SU-DHL-6 (cell line): ENCODE measurements around the gene PI16.

Source experiments
- H2AFZ ChIP-seq: fragments of 200-600 bp; sonication (generic); 2 replicates; pipeline ENCODE4 v1.6.1; 2014; ENCODE audit warnings: low read depth, mild to moderate bottlenecking, moderate library complexity, mixed read lengths, antibody characterized with exemption, low read length; ENCODE audit not compliant: severe bottlenecking
- H3F3A ChIP-seq: fragments of 200-600 bp; shearing (Covaris generic); 2 replicates; pipeline ENCODE4 v1.6.0; 2016; ENCODE audit warnings: antibody characterized with exemption, mild to moderate bottlenecking; ENCODE audit not compliant: insufficient read depth
- H3K27ac ChIP-seq: fragments of 200-600 bp; sonication (generic); 2 replicates; pipeline ENCODE4 v1.5.1; 2016; ENCODE audit warnings: low read depth, mild to moderate bottlenecking, low read length, moderate library complexity, mixed read lengths
- H3K27me3 ChIP-seq: fragments of 200-600 bp; sonication (generic), shearing (Covaris generic); 2 replicates; pipeline ENCODE4 v1.6.0; 2014; ENCODE audit warnings: mild to moderate bottlenecking, low read length
- H3K36me3 ChIP-seq: fragments of 200-600 bp; sonication (generic); 2 replicates; pipeline ENCODE4 v1.6.1; 2014; ENCODE audit warnings: mild to moderate bottlenecking, low read length, mixed read lengths
- H3K4me2 ChIP-seq: fragments of 300-600, 200-600 bp; shearing (Covaris generic), sonication (generic); 2 replicates; pipeline ENCODE4 v1.6.0; 2014; ENCODE audit warnings: low read length, low read depth, mild to moderate bottlenecking; ENCODE audit not compliant: poor library complexity, severe bottlenecking
- H3K4me3 ChIP-seq: fragments of 200-600 bp; sonication (generic); 2 replicates; pipeline ENCODE4 v1.5.1; 2014; ENCODE audit warnings: antibody characterized with exemption, low read length, mild to moderate bottlenecking, mixed read lengths; ENCODE audit not compliant: insufficient read depth, poor library complexity, severe bottlenecking
- H3K79me2 ChIP-seq: fragments of 200-600 bp; sonication (generic); 2 replicates; pipeline ENCODE4 v1.6.1; 2014; ENCODE audit warnings: mild to moderate bottlenecking, low read length, moderate library complexity; ENCODE audit not compliant: insufficient read depth
- H3K9ac ChIP-seq: fragments of 200-600 bp; sonication (generic); 2 replicates; pipeline ENCODE4 v1.7.0; 2014; ENCODE audit warnings: mild to moderate bottlenecking, low read length
- H3K9me2 ChIP-seq: fragments of 200-600 bp; sonication (generic); replicated peaks from 2 replicates; pipeline ENCODE4 v1.6.1; 2014; ENCODE audit warnings: low read length; ENCODE audit not compliant: insufficient read depth
- H3K9me3 ChIP-seq: fragments of 200-600 bp; sonication (generic); 2 replicates; pipeline ENCODE4 v1.6.1; 2014; ENCODE audit warnings: low read length, mixed read lengths; ENCODE audit not compliant: insufficient read depth
- H4K20me1 ChIP-seq: fragments of 200-600 bp; sonication (generic); 2 replicates; pipeline ENCODE4 v1.6.1; 2014; ENCODE audit warnings: low read depth, mild to moderate bottlenecking, antibody characterized with exemption, low read length, moderate library complexity, mixed read lengths
- EZH2phosphoT487 ChIP-seq: fragments of 200-600 bp; sonication (generic), shearing (Covaris generic); conservative IDR thresholded peaks from 2 replicates; pipeline ENCODE4 v1.6.1; 2018; ENCODE audit warnings: mild to moderate bottlenecking, antibody characterized with exemption, low read length, moderate library complexity, mixed read lengths
- TF ChIP-seq, protein P1 (sequence below): fragments of 200-600 bp; sonication (generic); IDR thresholded peaks from one replicate; pipeline ENCODE4 v1.5.1; 2017; ENCODE audit warnings: antibody characterized with exemption, mild to moderate bottlenecking, low read length, moderate library complexity; ENCODE audit not compliant: insufficient read depth, poor library complexity, severe bottlenecking

The PI16 gene

DNA sequence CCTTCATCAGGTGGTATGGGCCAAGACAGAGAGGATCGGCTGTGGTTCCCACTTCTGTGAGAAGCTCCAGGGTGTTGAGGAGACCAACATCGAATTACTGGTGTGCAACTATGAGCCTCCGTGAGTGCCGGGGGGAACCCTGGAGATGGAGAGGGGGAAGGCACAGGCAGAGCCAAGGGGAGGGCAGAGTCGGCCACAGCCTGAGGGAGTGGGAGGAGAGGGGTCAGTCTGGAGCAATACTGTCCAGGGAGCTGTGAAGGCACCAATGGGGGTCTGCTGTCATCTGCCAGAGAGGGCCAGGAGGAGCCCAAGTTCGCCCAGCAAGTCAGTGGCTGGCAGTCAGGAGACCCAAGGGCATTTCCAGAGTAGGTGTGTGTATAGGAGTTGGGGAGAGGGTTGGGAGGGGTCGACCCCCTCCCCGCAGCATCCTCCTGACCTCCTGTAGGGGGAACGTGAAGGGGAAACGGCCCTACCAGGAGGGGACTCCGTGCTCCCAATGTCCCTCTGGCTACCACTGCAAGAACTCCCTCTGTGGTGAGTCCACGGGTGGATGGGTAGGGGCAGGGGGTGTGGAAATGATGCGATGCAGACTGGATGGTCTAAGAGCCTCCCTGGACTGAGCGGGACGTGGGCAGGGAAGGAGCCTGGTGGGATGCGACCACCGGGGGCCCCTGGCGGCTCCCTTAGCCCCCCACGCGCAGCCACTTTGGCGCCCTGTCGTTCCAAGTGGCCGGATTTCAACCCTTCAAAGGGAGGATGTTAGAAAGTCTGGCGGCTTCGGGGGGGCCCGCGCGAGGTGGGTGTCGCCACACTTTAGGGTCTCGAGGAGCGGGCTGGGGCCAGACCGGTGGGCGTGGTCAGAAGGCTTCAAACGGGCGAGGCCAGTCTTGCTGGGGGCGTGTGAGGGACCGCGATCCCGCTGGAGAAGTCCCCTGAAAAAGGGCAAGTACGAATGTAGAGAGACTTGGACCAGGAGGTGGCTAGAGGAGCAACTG is 7.2 kb downstream of the PI16 start:
- no peak overlapping the region for H3K9ac ChIP-seq
- H3K4me2 ChIP-seq = no peak overlapping the region
- no peak for TF ChIP-seq EZH2phosphoT487
- TF ChIP-seq, protein P1, sequence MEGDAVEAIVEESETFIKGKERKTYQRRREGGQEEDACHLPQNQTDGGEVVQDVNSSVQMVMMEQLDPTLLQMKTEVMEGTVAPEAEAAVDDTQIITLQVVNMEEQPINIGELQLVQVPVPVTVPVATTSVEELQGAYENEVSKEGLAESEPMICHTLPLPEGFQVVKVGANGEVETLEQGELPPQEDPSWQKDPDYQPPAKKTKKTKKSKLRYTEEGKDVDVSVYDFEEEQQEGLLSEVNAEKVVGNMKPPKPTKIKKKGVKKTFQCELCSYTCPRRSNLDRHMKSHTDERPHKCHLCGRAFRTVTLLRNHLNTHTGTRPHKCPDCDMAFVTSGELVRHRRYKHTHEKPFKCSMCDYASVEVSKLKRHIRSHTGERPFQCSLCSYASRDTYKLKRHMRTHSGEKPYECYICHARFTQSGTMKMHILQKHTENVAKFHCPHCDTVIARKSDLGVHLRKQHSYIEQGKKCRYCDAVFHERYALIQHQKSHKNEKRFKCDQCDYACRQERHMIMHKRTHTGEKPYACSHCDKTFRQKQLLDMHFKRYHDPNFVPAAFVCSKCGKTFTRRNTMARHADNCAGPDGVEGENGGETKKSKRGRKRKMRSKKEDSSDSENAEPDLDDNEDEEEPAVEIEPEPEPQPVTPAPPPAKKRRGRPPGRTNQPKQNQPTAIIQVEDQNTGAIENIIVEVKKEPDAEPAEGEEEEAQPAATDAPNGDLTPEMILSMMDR = no peak

DNA sequence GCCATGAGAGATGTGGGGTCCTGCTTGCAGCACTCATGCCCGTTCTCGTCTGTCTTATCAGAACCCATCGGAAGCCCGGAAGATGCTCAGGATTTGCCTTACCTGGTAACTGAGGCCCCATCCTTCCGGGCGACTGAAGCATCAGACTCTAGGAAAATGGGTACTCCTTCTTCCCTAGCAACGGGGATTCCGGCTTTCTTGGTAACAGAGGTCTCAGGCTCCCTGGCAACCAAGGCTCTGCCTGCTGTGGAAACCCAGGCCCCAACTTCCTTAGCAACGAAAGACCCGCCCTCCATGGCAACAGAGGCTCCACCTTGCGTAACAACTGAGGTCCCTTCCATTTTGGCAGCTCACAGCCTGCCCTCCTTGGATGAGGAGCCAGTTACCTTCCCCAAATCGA is 8.3 kb downstream of the PI16 start:
- TF ChIP-seq, protein P1 = no peak
- no peak for TF ChIP-seq EZH2phosphoT487
- Histone ChIP-seq H2AFZ (peak overlapping the region; percentile 23), H3K9me3 (no peaks in the 10 kb centered on the region), H3K27ac (no peak overlapping the region), H3F3A (peaks cover 16% of the 10 kb centered on the region), H3K27me3 (no peaks in the 10 kb centered on the region), H3K4me2 (peak overlapping the region; percentile 32), H4K20me1 (no peaks in the 10 kb centered on the region), H3K9ac (peak overlapping the region; percentile 5; the same call in 1 of the 2 replicates), H3K79me2 (no peaks in the 10 kb centered on the region), H3K9me2 (no peaks in the 10 kb centered on the region), H3K4me3 (no peak overlapping the region), H3K36me3 (no peaks in the 10 kb centered on the region)

More for the DNA sequence above, 7.2 kb downstream of the PI16 start:
- no peaks in the 10 kb centered on the region for H3K79me2 ChIP-seq
- H2AFZ ChIP-seq = no peak overlapping the region
- H3F3A ChIP-seq = peaks cover 14% of the 10 kb centered on the region
- H3K27ac ChIP-seq = no peak overlapping the region
- H3K4me3 ChIP-seq = no peak overlapping the region
- H3K36me3 ChIP-seq = no peaks in the 10 kb centered on the region
- H3K27me3 ChIP-seq = no peaks in the 10 kb centered on the region
- H4K20me1 ChIP-seq = no peaks in the 10 kb centered on the region
- H3K9me3 ChIP-seq = no peaks in the 10 kb centered on the region
- H3K9me2 ChIP-seq = no peaks in the 10 kb centered on the region

- Histone ChIP-seq H3K9me3 (no peaks in the 10 kb centered on the region), H3K9me2 (no peaks in the 10 kb centered on the region), H3K36me3 (no peaks in the 10 kb centered on the region), H4K20me1 (no peaks in the 10 kb centered on the region), H3F3A (peaks cover 16% of the 10 kb centered on the region), H3K9ac (peak overlapping the region; percentile 5; the same call in 1 of the 2 replicates), H3K27me3 (no peaks in the 10 kb centered on the region), H3K27ac (no peak overlapping the region), H3K4me3 (no peak overlapping the region), H2AFZ (no peak overlapping the region), H3K79me2 (no peaks in the 10 kb centered on the region), H3K4me2 (peak overlapping the region; percentile 32)
- TF ChIP-seq, protein P1 = no peak
- TF ChIP-seq EZH2phosphoT487 = no peak
Measured at GRCh38 chr6:36963451-36964290, 9.1 kb downstream of the PI16 start.
